SK-N-SH (cell line): ENCODE results near the gene ZBTB16. TPM values are rescaled to one million over a fixed set of nuclear protein-coding genes. Genes with fewer than 3 reads are reported as not detected.

Experiments
- CTCF ChIA-PET: fragments of 300-600, 350-600 bp; formaldehyde crosslinking; extraction: SDS; loops from one replicate; lab custom pipeline; 2021; lab: Yijun Ruan, JAX
- POLR2A ChIA-PET: fragments of 350-600 bp; sonication (Branson Sonifier 250); formaldehyde crosslinking; extraction: SDS; loops from one replicate; lab custom pipeline; 2020; ENCODE audit warnings: antibody characterized with exemption, inconsistent platforms; lab: Yijun Ruan, JAX
- DNase-seq: peaks from one replicate; pipeline ENCODE4 v3.0.0; 2012
- H2AFZ ChIP-seq: fragments of 200-600 bp; sonication (generic); 2 replicates; pipeline ENCODE4 v1.8.1; 2016; ENCODE audit warnings: antibody characterized with exemption, mild to moderate bottlenecking, low read depth
- H3F3A ChIP-seq: fragments of 200-600 bp; sonication (generic); replicated peaks from 2 replicates; pipeline ENCODE3; 2016; ENCODE audit warnings: antibody characterized with exemption, mild to moderate bottlenecking; ENCODE audit not compliant: insufficient read depth
- H3K27ac ChIP-seq, 2 experiments: fragments of 200-500 bp in 1 of 2; fragments of 200-600 bp in 1 of 2; sonication (Bioruptor generic) in 1 of 2; sonication (generic), shearing (Covaris generic) in 1 of 2; 2 replicates each; pipeline versions ENCODE4 v1.5.1 to v1.6.1; 2014 to 2016; ENCODE audit warnings: low read depth in 2 of 2, inconsistent platforms in 1 of 2, low read length in 1 of 2, mild to moderate bottlenecking in 1 of 2, mixed read lengths in 1 of 2
- H3K27me3 ChIP-seq: fragments of 200-600 bp; sonication (generic), shearing (Covaris generic); 2 replicates; pipeline ENCODE4 v1.6.1; 2016; ENCODE audit warnings: mixed run types; ENCODE audit not compliant: insufficient read depth
- H3K36me3 ChIP-seq, 2 experiments: fragments of 200-500 bp in 1 of 2; fragments of 200-600 bp in 1 of 2; sonication (Bioruptor generic) in 1 of 2; sonication (generic) in 1 of 2; replicated peaks in 1 of 2; 2 replicates each; pipeline versions ENCODE3 to v1.5.1; 2014 to 2016; ENCODE audit warnings: low read length in 1 of 2, mild to moderate bottlenecking in 1 of 2; ENCODE audit not compliant: insufficient read depth in 2 of 2, control insufficient read depth in 1 of 2
- H3K4me1 ChIP-seq, 2 experiments: fragments of 200-500 bp in 1 of 2; fragments of 200-600 bp in 1 of 2; sonication (Bioruptor generic) in 1 of 2; sonication (generic), shearing (Covaris generic) in 1 of 2; 2 replicates each; pipeline versions ENCODE4 v1.5.1 to v1.6.1; 2014 to 2016; ENCODE audit warnings: low read depth in 1 of 2, low read length in 1 of 2, mixed run types in 1 of 2; ENCODE audit not compliant: insufficient read depth in 2 of 2, control insufficient read depth in 1 of 2
- H3K4me2 ChIP-seq: fragments of 200-600 bp; sonication (generic), shearing (Covaris generic); 2 replicates; pipeline ENCODE4 v1.6.1; 2017; ENCODE audit warnings: mixed run types
- H3K4me3 ChIP-seq, 2 experiments: fragments of 200-500 bp in 1 of 2; fragments of 200-600 bp in 1 of 2; sonication (Bioruptor generic) in 1 of 2; sonication (generic), shearing (Covaris generic) in 1 of 2; 2 replicates each; pipeline versions ENCODE4 v1.5.1 to v1.8.1; 2014 to 2016; ENCODE audit warnings: low read depth in 2 of 2, inconsistent platforms in 1 of 2, low read length in 1 of 2, mild to moderate bottlenecking in 1 of 2, mixed read lengths in 1 of 2, moderate library complexity in 1 of 2
- H3K79me2 ChIP-seq: fragments of 200-600 bp; sonication (generic); 2 replicates; pipeline ENCODE4 v1.8.1; 2017; ENCODE audit warnings: mild to moderate bottlenecking; ENCODE audit not compliant: insufficient read depth
- H3K9ac ChIP-seq: fragments of 200-600 bp; sonication (generic); 2 replicates; pipeline ENCODE4 v1.6.1; 2017; ENCODE audit warnings: mixed run types
- H3K9me2 ChIP-seq: fragments of 200-600 bp; sonication (generic); 2 replicates; pipeline ENCODE4 v1.6.1; 2017; ENCODE audit warnings: mixed run types
- H3K9me3 ChIP-seq: fragments of 200-600 bp; sonication (generic); 2 replicates; pipeline ENCODE4 v1.6.1; 2017; ENCODE audit warnings: mixed run types, mild to moderate bottlenecking, moderate library complexity
- H4K20me1 ChIP-seq: fragments of 200-600 bp; sonication (generic); 2 replicates; pipeline ENCODE4 v1.6.1; 2017; ENCODE audit warnings: mild to moderate bottlenecking, mixed run types; ENCODE audit not compliant: insufficient read depth
- ELF1 ChIP-seq: IDR thresholded peaks from 2 replicates; pipeline ENCODE4 v1.4.0; 2012
- EP300 ChIP-seq, 2 experiments: IDR thresholded peaks; 2 replicates each; pipeline versions ENCODE4 v1.4.0 to v1.6.1; 2012; ENCODE audit warnings: borderline replicate concordance in 1 of 2, low read depth in 1 of 2, low read length in 1 of 2
- FOSL2 ChIP-seq: IDR thresholded peaks from 2 replicates; pipeline ENCODE4 v1.4.0; 2012; ENCODE audit warnings: low read depth, mild to moderate bottlenecking, moderate library complexity, borderline replicate concordance
- FOXJ3 ChIP-seq: sonication (generic); formaldehyde crosslinking; IDR thresholded peaks from 2 replicates; pipeline ENCODE4 v1.5.1; 2020; ENCODE audit warnings: mild to moderate bottlenecking, missing genetic modification reagents
- MAX ChIP-seq: IDR thresholded peaks from 2 replicates; pipeline ENCODE4 v1.4.0; 2012; ENCODE audit warnings: low read depth
- POLR2AphosphoS5 ChIP-seq: IDR thresholded peaks from 2 replicates; pipeline ENCODE4 v1.6.1; 2012; ENCODE audit warnings: low read depth, low read length
- TCF12 ChIP-seq: IDR thresholded peaks from 2 replicates; pipeline ENCODE4 v1.4.0; 2012
- TEAD4 ChIP-seq: IDR thresholded peaks from 2 replicates; pipeline ENCODE4 v1.4.0; 2012; ENCODE audit warnings: mild to moderate bottlenecking, borderline replicate concordance; ENCODE audit not compliant: insufficient read depth
- USF1 ChIP-seq: IDR thresholded peaks from 2 replicates; pipeline ENCODE4 v1.4.0; 2012; ENCODE audit warnings: low read depth, borderline replicate concordance
- USF2 ChIP-seq: fragments of 150-350 bp; IDR thresholded peaks from 2 replicates; pipeline ENCODE4 v1.6.1; 2017; ENCODE audit warnings: antibody characterized with exemption, low read length, low read depth, borderline replicate concordance
- WGBS: methylation state at CpG from one replicate; pipeline ENCODE4 v1.1.6; 2017; ENCODE audit warnings: low lambda C conversion rate; 5-methylcytosine and 5-hydroxymethylcytosine counted together
- polyA plus RNA-seq, 3 experiments: library from polyadenylated mRNA; depleted of rRNA; stranded (reverse); fragments of >200 nt; gene quantifications; 2 replicates each; pipeline ENCODE4 v1.2.3, GENCODE V29; 2012
- TF ChIP-seq, protein P1 (sequence below): IDR thresholded peaks from 2 replicates; pipeline ENCODE4 v1.4.0; 2012; ENCODE audit warnings: low read depth, borderline replicate concordance
- TF ChIP-seq, protein P2 (sequence below): fragments of 200-600 bp; sonication (generic); IDR thresholded peaks from 2 replicates; pipeline ENCODE4 v1.6.1; 2017; ENCODE audit warnings: antibody characterized with exemption, mild to moderate bottlenecking, moderate library complexity

Gene ZBTB16
- polyA plus RNA-seq, 1 of the 3 experiments (the other 2 are of a cell fraction) = not detected

- Histone ChIP-seq H3K4me1 (peaks cover 0 to 3% of the 10 kb centered on the region in 2 experiments; a peak in 1 of 4 replicates), H3K9me2 (no peaks in the 10 kb centered on the region), H3F3A (no peaks in the 10 kb centered on the region), H2AFZ (no peak overlapping the region), H3K9me3 (no peaks in the 10 kb centered on the region), H3K27me3 (peaks cover 46% of the 10 kb centered on the region; the same call in 1 of the 2 replicates), H4K20me1 (no peaks in the 10 kb centered on the region), H3K79me2 (no peaks in the 10 kb centered on the region), H3K4me2 (no peak overlapping the region), H3K36me3 (no peaks in the 10 kb centered on the region), H3K9ac (no peak overlapping the region), H3K4me3 (no peak overlapping the region), H3K27ac (no peak overlapping the region)
- TF ChIP-seq MAX (no peak), TEAD4 (no peak), USF2 (no peak), TCF12 (no peak), EP300 (IDR thresholded peaks at IDR 0.05; ENCODE audit: borderline replicate concordance in 1 of 2, low read depth in 1 of 2, low read length in 1 of 2) (no peak), USF1 (no peak), POLR2AphosphoS5 (no peak)
- TF ChIP-seq, protein P1, sequence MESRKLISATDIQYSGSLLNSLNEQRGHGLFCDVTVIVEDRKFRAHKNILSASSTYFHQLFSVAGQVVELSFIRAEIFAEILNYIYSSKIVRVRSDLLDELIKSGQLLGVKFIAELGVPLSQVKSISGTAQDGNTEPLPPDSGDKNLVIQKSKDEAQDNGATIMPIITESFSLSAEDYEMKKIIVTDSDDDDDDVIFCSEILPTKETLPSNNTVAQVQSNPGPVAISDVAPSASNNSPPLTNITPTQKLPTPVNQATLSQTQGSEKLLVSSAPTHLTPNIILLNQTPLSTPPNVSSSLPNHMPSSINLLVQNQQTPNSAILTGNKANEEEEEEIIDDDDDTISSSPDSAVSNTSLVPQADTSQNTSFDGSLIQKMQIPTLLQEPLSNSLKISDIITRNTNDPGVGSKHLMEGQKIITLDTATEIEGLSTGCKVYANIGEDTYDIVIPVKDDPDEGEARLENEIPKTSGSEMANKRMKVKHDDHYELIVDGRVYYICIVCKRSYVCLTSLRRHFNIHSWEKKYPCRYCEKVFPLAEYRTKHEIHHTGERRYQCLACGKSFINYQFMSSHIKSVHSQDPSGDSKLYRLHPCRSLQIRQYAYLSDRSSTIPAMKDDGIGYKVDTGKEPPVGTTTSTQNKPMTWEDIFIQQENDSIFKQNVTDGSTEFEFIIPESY = no peak
- ChIA-PET POLR2A (no interaction called here), CTCF (interaction anchor here (1.7 to 15.2 kb wide), 2 partner anchors 16 to 281 kb away, joined by 4 to 143 read pairs; no protein-coding TSS in a partner anchor)
- DNase-seq = no peak
- 14% methylated on average over 5 of the region's 5 CpGs for WGBS
Measured at GRCh38 chr11:114276077-114276476, 216.6 kb downstream of the ZBTB16 start.

DNA sequence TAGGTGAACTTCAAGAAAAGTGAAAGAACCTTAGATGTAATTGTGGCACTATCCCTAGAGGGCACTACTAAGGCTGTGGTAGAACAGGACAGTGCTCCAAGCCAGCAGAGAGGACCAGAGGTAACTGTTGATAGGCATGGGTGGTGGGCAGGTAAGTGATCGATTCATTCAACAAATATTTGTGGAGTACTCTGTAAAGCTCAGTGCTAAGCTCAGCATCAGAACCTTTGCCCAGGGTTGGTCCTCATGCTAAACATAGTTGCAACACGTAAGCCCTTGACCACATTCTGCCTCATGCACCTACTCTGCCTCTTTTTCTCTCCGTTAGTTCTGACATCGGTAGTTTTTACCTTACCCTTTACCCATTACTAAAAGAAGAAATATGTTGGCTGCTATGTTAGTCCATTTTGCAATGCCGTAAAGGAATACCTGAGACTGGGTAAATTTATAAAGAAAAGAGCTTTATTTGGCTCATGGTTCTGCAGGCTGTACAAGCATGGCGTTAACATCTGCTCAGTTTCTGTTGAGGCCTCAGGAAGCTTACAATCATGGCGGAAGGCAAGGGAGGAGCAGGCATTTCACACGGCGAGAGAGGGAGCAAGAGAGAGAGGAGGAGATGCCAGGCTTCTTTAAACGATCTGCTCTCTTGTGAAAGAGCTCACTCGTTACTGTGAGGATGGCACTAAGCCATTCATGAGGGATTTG is 218.3 kb downstream of the ZBTB16 start:
- H3K4me2 ChIP-seq = no peak overlapping the region
- no peaks in the 10 kb centered on the region for H3K9me3 ChIP-seq
- ChIA-PET CTCF (interaction anchor here (0.5 to 15.2 kb wide), 6 partner anchors 17 to 382 kb away, joined by 3 to 143 read pairs (median 4); no protein-coding TSS in a partner anchor), POLR2A (no interaction called here)
- H3K27me3 ChIP-seq = peaks cover 30% of the 10 kb centered on the region; the same call in 1 of the 2 replicates
- no peak overlapping the region for H3K4me3 ChIP-seq
- no peak for DNase-seq
- H3F3A ChIP-seq = no peaks in the 10 kb centered on the region
- no peaks in the 10 kb centered on the region for H4K20me1 ChIP-seq
- no peaks in the 10 kb centered on the region for H3K9me2 ChIP-seq
- H3K9ac ChIP-seq = no peak overlapping the region
- no peak overlapping the region for H3K27ac ChIP-seq
- H3K4me1 ChIP-seq = peaks cover 0 to 3% of the 10 kb centered on the region in 2 experiments; a peak in 1 of 4 replicates
- no peaks in the 10 kb centered on the region for H3K79me2 ChIP-seq
- WGBS = 59% methylated on average over 11 of the region's 11 CpGs
- no peak overlapping the region for H2AFZ ChIP-seq
- H3K36me3 ChIP-seq = no peaks in the 10 kb centered on the region
- TF ChIP-seq POLR2AphosphoS5 (no peak), ELF1 (no peak), FOXJ3 (CRISPR knock-in tag) (no peak), FOSL2 (no peak), TCF12 (no peak)
- TF ChIP-seq, protein P2, sequence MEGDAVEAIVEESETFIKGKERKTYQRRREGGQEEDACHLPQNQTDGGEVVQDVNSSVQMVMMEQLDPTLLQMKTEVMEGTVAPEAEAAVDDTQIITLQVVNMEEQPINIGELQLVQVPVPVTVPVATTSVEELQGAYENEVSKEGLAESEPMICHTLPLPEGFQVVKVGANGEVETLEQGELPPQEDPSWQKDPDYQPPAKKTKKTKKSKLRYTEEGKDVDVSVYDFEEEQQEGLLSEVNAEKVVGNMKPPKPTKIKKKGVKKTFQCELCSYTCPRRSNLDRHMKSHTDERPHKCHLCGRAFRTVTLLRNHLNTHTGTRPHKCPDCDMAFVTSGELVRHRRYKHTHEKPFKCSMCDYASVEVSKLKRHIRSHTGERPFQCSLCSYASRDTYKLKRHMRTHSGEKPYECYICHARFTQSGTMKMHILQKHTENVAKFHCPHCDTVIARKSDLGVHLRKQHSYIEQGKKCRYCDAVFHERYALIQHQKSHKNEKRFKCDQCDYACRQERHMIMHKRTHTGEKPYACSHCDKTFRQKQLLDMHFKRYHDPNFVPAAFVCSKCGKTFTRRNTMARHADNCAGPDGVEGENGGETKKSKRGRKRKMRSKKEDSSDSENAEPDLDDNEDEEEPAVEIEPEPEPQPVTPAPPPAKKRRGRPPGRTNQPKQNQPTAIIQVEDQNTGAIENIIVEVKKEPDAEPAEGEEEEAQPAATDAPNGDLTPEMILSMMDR = no peak
- TF ChIP-seq, protein P1 = no peak
